NCI-H187 (cell line): ENCODE results near the gene CACNA1A.

ENCODE experiments used
- DNase-seq, 2 experiments: peaks; one replicate each; lab custom pipeline; 2025; lab: John Stamatoyannopoulos, UW

The CACNA1A gene

GRCh38 chr19:13493516-13494310, 12.6 kb downstream of the CACNA1A start:
- DNase-seq, result no peak

GRCh38 chr19:13492128-13492527, 14.2 kb downstream of the CACNA1A start:
- DNase-seq, result no peak

GRCh38 chr19:13487985-13488384, 18.3 kb downstream of the CACNA1A start:
- no peak for DNase-seq

GRCh38 chr19:13484166-13484565, 22.1 kb downstream of the CACNA1A start:
- no peak for DNase-seq

GRCh38 chr19:13483215-13483614, 23.1 kb downstream of the CACNA1A start:
- DNase-seq, result no peak

GRCh38 chr19:13478576-13478975, 27.7 kb downstream of the CACNA1A start:
- no peak for DNase-seq

- no peak for DNase-seq
These were observed 30.2 kb downstream of the CACNA1A start for GRCh38 chr19:13476071-13476470.

- no peak for DNase-seq
These were observed 31.2 kb downstream of the CACNA1A start for GRCh38 chr19:13475044-13475443.

- DNase-seq, result no peak
These were observed 39.6 kb downstream of the CACNA1A start for GRCh38 chr19:13466697-13467096.

- no peak for DNase-seq
These were observed 43.0 kb downstream of the CACNA1A start for GRCh38 chr19:13463296-13463695.

- DNase-seq, result no peak
These were observed 44.7 kb downstream of the CACNA1A start for GRCh38 chr19:13461536-13461935.

- no peak for DNase-seq
These were observed 46.2 kb downstream of the CACNA1A start for GRCh38 chr19:13460045-13460444.

GRCh38 chr19:13459351-13459750, 46.9 kb downstream of the CACNA1A start:
- no peak for DNase-seq

- no peak for DNase-seq
These were observed 54.8 kb downstream of the CACNA1A start for GRCh38 chr19:13451434-13451995.

- no peak for DNase-seq
These were observed 58.3 kb downstream of the CACNA1A start for GRCh38 chr19:13447978-13448377.

GRCh38 chr19:13441810-13442512, 64.3 kb downstream of the CACNA1A start:
- DNase-seq, result no peak

GRCh38 chr19:13437919-13438618, 68.2 kb downstream of the CACNA1A start:
- no peak for DNase-seq

- DNase-seq, result no peak
These were observed 69.9 kb downstream of the CACNA1A start for GRCh38 chr19:13436352-13436751.

- no peak for DNase-seq
These were observed 75.3 kb downstream of the CACNA1A start for GRCh38 chr19:13430790-13431582.

- no peak for DNase-seq
These were observed 76.7 kb downstream of the CACNA1A start for GRCh38 chr19:13429563-13429962.

GRCh38 chr19:13428352-13428751, 77.9 kb downstream of the CACNA1A start:
- DNase-seq, result no peak
